PC-9 (cell line): ENCODE measurements around the gene CHPF2. TPM values are rescaled to one million over a fixed set of nuclear protein-coding genes. Genes with fewer than 3 reads are reported as not detected.

Source experiments
- BruUV-seq: library from RNA; stranded (reverse); fragments of 400-500 nt; replicated peaks from 2 replicates; lab custom pipeline; 2021; lab: Mats Ljungman, UMichigan
- CTCF ChIA-PET: fragments of 300-600 bp; sonication (Branson Sonifier 250); formaldehyde crosslinking; loops from one replicate; lab custom pipeline; 2022; ENCODE audit warnings: antibody characterized with exemption; lab: Charles Lee
- POLR2A ChIA-PET: fragments of 300-600 bp; sonication (Branson Sonifier 250); formaldehyde crosslinking; loops from one replicate; lab custom pipeline; 2022; ENCODE audit warnings: antibody characterized with exemption; ENCODE audit not compliant: unreplicated experiment; lab: Charles Lee
- DNase-seq, 2 experiments: peaks; one replicate each; pipeline versions ENCODE4 v3.0.0 to v3.0.0-alpha.2; 2015 to 2022; ENCODE audit warnings: mixed read lengths in 1 of 2
- H2AFZ ChIP-seq: fragments of 200-600 bp; sonication (generic); 2 replicates; pipeline ENCODE4 v1.8.1; 2017; ENCODE audit warnings: antibody characterized with exemption
- H3F3A ChIP-seq: fragments of 200-600 bp; sonication (generic); 2 replicates; pipeline ENCODE4 v1.8.1; 2017; ENCODE audit warnings: antibody characterized with exemption, mild to moderate bottlenecking, low read depth; ENCODE audit not compliant: insufficient read depth
- H3K27ac ChIP-seq: fragments of 200-600 bp; sonication (generic); 2 replicates; pipeline ENCODE4 v1.6.1; 2016; ENCODE audit warnings: mixed run types
- H3K27me3 ChIP-seq: fragments of 200-600 bp; sonication (generic); 2 replicates; pipeline ENCODE4 v1.6.1; 2016; ENCODE audit warnings: low read depth, mixed run types; ENCODE audit not compliant: insufficient read depth
- H3K36me3 ChIP-seq: fragments of 200-600 bp; sonication (generic); 2 replicates; pipeline ENCODE4 v1.6.1; 2016; ENCODE audit warnings: low read depth, mixed run types
- H3K4me1 ChIP-seq: fragments of 200-600 bp; sonication (generic); replicated peaks from 2 replicates; pipeline ENCODE4 v1.6.1; 2016; ENCODE audit warnings: mixed run types; ENCODE audit not compliant: insufficient read depth
- H3K4me2 ChIP-seq: fragments of 200-600 bp; sonication (generic); 2 replicates; pipeline ENCODE4 v1.6.1; 2017; ENCODE audit warnings: mixed run types
- H3K4me3 ChIP-seq: fragments of 200-600 bp; sonication (generic); 2 replicates; pipeline ENCODE4 v1.6.1; 2016; ENCODE audit warnings: mixed run types
- H3K79me2 ChIP-seq: fragments of 200-600 bp; sonication (generic); 2 replicates; pipeline ENCODE4 v1.6.1; 2017; ENCODE audit warnings: low read depth, mixed run types
- H3K9me2 ChIP-seq: fragments of 200-600 bp; sonication (generic); 2 replicates; pipeline ENCODE4 v1.8.1; 2017; ENCODE audit warnings: mild to moderate bottlenecking; ENCODE audit not compliant: insufficient read depth
- H3K9me3 ChIP-seq: fragments of 200-600 bp; sonication (generic); 2 replicates; pipeline ENCODE4 v1.8.1; 2016; ENCODE audit warnings: low read depth; ENCODE audit not compliant: insufficient read depth
- H4K20me1 ChIP-seq: fragments of 200-600 bp; sonication (generic); 2 replicates; pipeline ENCODE4 v1.8.1; 2017; ENCODE audit not compliant: insufficient read depth
- CTCF ChIP-seq: fragments of 200-600 bp; sonication (generic); conservative IDR thresholded peaks from 2 replicates; pipeline ENCODE4 v1.6.1; 2017; ENCODE audit warnings: mixed run types, antibody characterized with exemption, mild to moderate bottlenecking, moderate library complexity
- EZH2 ChIP-seq: fragments of 200-600 bp; sonication (generic); IDR thresholded peaks from 2 replicates; pipeline ENCODE4 v1.8.0; 2017; ENCODE audit warnings: antibody characterized with exemption, low read depth
- intact Hi-C: fragments of 100-400 bp; cut with micrococcal nuclease; formaldehyde crosslinking; loops from one replicate; pipeline ENCODE4 v1.10.0; 2022; ENCODE audit not compliant: unreplicated experiment
- total RNA-seq: library from RNA; stranded (reverse); gene quantifications from 2 replicates; pipeline ENCODE4 v1.2.3, GENCODE V29; 2021

Gene CHPF2
- total RNA-seq, 1 experiment from 2014 or later, result 54.9 TPM

GRCh38 chr7:151236406-151236805, 4.1 kb downstream of the CHPF2 start:
- no peak overlapping the region for H2AFZ ChIP-seq
- CTCF ChIA-PET, result interaction anchor here (0.6 kb wide), 1 partner anchor 1760 kb away, joined by 3 read pairs; no protein-coding TSS in a partner anchor
- intact Hi-C loops, result no loop called here
- no peaks in the 10 kb centered on the region for H3K9me3 ChIP-seq
- H3K9me2 ChIP-seq, result no peaks in the 10 kb centered on the region
- no peak for DNase-seq
- H3K27ac ChIP-seq, result no peak overlapping the region
- POLR2A ChIA-PET, result no interaction called here
- peaks cover 22% of the 10 kb centered on the region; the same call in 1 of the 2 replicates for H3K36me3 ChIP-seq
- H3K4me2 ChIP-seq, result no peak overlapping the region
- BruUV-seq, result no TSS peak
- no peak overlapping the region for H3K4me3 ChIP-seq
- peaks cover 41% of the 10 kb centered on the region for H3K79me2 ChIP-seq
- H3K27me3 ChIP-seq, result no peaks in the 10 kb centered on the region
- peaks cover 15% of the 10 kb centered on the region for H3K4me1 ChIP-seq
- H3F3A ChIP-seq, result 0 out of 2 replicates have a peak, but pooled peaks cover 3% of the 10 kb centered on the region
- peaks cover 52% of the 10 kb centered on the region for H4K20me1 ChIP-seq
- TF ChIP-seq CTCF (no peak), EZH2 (no peak)

- H3K4me1 ChIP-seq, result peaks cover 10% of the 10 kb centered on the region
- H3F3A ChIP-seq, result peaks cover 3% of the 10 kb centered on the region
- BruUV-seq, result no TSS peak
- no peak overlapping the region for H2AFZ ChIP-seq
- H4K20me1 ChIP-seq, result peaks cover 52% of the 10 kb centered on the region
- peaks cover 40% of the 10 kb centered on the region for H3K79me2 ChIP-seq
- DNase-seq, result no peak
- TF ChIP-seq EZH2 (no peak), CTCF (no peak)
- no peak overlapping the region for H3K4me2 ChIP-seq
- H3K9me2 ChIP-seq, result no peaks in the 10 kb centered on the region
- no peak overlapping the region for H3K27ac ChIP-seq
- intact Hi-C loops, result no loop called here
- no peak overlapping the region for H3K4me3 ChIP-seq
- H3K9me3 ChIP-seq, result no peaks in the 10 kb centered on the region
- ChIA-PET POLR2A (interaction anchor here (0.6 kb wide), 1 partner anchor 15 kb away, joined by 7 read pairs; no protein-coding TSS in a partner anchor), CTCF (no interaction called here)
- no peaks in the 10 kb centered on the region for H3K27me3 ChIP-seq
- H3K36me3 ChIP-seq, result peaks cover 22% of the 10 kb centered on the region; the same call in 1 of the 2 replicates
Observed at GRCh38 chr7:151237244-151238189, 5.2 kb downstream of the CHPF2 start.

- DNase-seq, result no peak
- no peak overlapping the region for H3K4me3 ChIP-seq
- no peak overlapping the region for H3K4me2 ChIP-seq
- no TSS peak for BruUV-seq
- H3K27ac ChIP-seq, result no peak overlapping the region
- ChIA-PET POLR2A (no interaction called here), CTCF (no interaction called here)
- peaks cover 9% of the 10 kb centered on the region for H3K4me1 ChIP-seq
- H4K20me1 ChIP-seq, result peaks cover 52% of the 10 kb centered on the region
- no peaks in the 10 kb centered on the region for H3K9me3 ChIP-seq
- H3F3A ChIP-seq, result peaks cover 8% of the 10 kb centered on the region
- H3K36me3 ChIP-seq, result peaks cover 22% of the 10 kb centered on the region; the same call in 1 of the 2 replicates
- TF ChIP-seq CTCF (no peak), EZH2 (no peak)
- no peak overlapping the region for H2AFZ ChIP-seq
- no peaks in the 10 kb centered on the region for H3K27me3 ChIP-seq
- H3K79me2 ChIP-seq, result peaks cover 32% of the 10 kb centered on the region
- no peaks in the 10 kb centered on the region for H3K9me2 ChIP-seq
- intact Hi-C loops, result no loop called here
Observed at GRCh38 chr7:151238190-151238810, 6.0 kb downstream of the CHPF2 start.
